HG02623 (cell line): Measurements from ENCODE around the gene TMEM218.
A peak's percentile ranks its signal among the peaks of the same experiment; 100 is the strongest.

Experiments used
- ATAC-seq: cut with Tn5 transposase; IDR thresholded peaks from one replicate; pipeline ENCODE4 v1.9.1; 2021; ENCODE audit warnings: moderate library complexity; ENCODE audit not compliant: unreplicated experiment

The TMEM218 gene

DNA sequence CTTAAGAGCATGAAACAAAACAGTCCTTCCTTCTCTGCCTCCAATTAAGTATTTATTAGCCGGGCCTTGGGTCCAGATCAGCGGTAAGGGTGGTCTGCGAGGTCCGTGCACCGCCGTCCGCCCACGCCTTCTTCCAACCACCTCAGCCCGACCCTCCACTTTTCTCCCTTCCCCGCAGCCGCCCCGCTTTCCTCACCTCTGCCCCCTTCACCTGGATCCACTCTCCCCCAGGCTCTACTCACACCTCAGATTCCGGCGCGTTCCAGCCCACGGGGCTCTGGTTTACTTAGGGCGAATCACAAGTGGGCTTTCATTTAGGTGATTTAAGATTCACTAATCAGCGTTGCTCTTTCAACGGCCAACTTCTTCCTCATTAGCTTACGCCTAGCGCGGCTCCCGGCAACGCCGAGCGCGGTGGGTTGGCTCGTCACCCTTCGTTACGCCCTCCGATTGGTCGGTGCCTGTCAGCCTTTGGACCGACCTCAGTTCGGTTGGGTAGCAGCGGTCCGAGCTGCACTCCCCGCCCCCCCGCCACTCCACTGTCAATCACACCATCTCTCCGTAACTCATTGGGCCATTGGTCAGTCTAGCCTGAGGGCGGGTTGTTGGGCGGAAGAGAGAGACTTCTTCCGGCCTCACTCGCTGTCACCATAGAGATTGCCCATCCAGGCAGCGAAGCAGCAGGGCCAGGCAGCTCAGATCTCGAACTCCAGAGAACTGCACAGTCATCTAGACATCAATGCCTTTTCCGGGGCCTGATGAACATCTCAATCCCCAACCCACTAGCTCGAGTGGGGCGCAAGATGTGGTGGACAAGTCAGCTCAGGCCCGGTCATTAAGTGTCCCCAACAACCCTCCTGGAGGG is at the start of gene TMEM218:
Gene TMEM218 (minus strand): TSS at position 284 of the 865 bp plus-strand sequence. CDS start 9,385 bp downstream, outside the sequence.
- ATAC-seq = peak; percentile 95

DNA sequence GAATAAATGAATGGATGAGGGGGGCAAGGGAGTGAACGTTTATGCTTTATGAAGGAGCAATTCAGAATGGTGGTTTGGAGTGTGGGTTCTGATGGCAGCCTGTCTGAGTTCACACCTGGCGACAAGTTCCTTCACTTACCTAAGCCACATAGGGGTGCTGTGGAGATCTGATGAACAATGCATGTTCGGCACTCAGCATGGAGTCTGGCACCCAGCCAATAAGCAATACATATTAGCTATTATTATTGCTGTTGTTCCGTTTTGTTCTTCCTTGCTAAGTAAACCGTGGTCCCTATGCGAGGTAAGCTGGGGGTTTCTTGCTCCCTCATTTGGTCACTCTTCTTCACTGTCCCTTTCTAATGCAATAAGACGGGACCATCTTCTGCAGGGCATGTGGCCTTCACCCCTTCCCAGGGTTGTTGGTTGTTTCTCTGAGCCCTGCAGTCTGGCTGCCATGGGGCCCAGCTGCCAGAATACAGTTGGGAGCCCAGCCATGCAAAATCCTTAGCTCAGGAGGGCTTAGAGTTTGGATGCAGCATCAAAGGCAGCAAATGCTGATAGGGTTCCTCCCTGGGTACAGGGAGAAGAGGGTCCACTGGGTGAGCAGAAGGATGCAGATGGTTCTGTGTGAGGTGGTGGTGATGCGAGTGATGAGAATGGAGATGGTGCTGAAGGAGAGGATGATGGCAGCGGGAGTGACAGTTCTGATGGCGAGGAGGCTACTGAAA is 46.7 kb upstream of the TMEM218 start:
- ATAC-seq = no peak

- no peak for ATAC-seq
These were observed 45.8 kb upstream of the TMEM218 start for GRCh38 chr11:125157118-125157733.

DNA sequence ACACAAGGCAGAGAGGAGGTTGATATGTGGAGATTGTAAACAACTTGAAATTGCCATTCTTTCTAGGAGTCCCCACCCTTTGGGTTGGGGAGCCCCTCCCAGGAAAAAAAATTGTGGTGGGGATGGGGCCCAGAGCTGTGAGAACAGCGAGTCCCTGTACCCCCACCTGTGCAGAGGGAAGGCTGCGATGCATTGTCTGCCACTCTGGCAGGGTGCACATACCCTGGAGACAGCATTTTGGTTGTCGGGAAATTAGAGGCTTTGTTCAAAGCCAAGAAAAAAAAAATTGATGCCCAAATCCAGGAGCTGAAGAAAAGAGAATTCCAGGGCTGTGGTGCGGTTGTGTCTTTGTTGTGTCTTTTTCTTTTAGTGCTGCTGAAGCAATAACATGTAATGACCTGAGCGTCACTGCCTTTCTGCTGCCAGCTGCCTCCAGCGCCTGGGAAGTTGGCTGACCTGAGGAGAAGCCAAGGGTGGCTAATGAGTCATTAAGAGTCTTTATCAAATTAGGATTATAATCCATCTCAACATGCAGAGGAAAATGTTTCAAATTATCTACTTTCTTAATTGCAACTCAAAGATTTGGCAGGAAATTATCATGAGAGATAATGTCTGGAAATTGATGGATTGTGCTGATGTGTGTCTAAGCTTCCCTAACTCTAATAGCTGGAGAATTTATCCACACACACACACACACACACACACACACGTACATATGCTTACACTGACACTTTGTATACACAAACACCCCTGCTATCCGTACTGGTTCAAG is 45.1 kb upstream of the TMEM218 start:
- ATAC-seq = no peak

DNA sequence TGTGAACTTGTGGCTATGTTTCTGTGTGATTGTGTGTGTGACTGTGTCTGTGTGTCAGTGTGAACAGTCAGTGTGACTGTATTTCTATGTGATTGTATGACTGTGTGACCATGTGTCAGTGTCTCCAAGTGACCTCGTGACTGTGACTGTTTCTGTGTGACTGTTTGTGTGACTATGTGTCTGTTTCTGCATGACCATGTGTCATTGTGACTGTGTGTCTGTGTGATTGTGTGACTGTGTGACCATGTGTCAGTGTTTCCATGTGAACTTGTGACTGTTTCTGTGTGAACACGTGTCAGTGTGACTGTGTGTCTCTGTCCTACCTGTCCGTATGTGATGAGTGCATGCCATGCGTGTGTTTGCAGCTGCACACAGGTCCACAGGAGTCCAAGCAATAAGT is 44.3 kb upstream of the TMEM218 start:
- ATAC-seq = no peak

GRCh38 chr11:125155100-125155444 is 43.6 kb upstream of the TMEM218 start:
- ATAC-seq = no peak

GRCh38 chr11:125154378-125155099 is 43.1 kb upstream of the TMEM218 start:
- no peak for ATAC-seq

GRCh38 chr11:125153837-125154236 is 42.4 kb upstream of the TMEM218 start:
- no peak for ATAC-seq

DNA sequence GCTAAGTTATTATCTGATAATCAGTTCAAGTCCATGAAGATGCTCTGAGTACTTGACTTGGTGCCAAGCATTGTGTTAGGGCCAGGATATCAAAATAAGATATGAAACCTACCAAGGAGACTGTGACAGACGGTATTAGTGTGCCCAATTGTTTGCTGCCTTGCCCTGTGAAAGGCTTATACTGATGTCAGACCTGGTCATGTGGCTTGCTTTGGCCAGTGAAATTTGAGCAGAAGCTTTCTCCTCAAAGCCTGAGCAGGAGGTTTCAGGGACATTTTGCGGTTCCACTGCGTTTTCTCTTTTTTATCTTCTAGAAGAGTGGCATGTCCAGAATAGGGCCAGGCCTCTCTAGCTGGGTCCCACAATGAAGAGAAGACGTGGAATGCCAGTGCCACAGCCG is 37.3 kb upstream of the TMEM218 start:
- no peak for ATAC-seq

DNA sequence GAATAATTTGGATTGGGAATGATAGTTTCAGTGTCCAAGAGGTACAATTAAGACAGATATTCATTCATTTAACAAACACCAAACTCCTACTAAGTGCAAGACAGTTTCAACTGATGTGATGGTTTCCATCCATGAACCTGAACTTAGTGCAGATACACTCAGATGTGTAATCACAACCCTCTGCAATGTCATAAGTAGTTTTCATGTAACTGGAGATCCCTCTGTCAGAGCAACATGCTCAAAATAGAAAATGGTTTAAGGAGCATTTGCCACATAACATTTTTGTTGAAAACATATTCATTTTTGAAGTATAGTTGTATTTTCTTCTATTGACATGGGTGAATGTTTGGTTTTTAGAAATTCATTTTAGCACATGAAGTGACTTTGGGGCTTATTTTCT is 36.6 kb upstream of the TMEM218 start:
- ATAC-seq = no peak

DNA sequence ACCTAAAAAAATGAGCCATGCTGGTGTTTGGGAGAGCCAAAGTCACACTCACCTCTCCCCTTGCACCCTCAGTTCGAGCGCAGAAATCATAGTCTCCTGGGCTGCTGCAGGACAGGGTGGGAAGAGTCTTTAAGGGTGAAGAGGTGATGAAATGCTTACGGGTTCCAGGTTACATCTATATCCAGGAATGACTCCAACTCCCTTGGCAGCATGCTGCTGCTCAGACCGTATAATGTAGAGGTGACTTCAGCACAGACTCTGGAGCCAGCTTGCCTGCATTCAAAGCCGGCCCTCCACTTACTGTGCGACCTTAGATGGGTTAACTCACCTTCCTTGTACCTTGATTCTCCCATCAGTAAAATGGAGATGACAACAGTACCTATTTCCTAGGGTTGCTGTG is 35.9 kb upstream of the TMEM218 start:
- no peak for ATAC-seq

GRCh38 chr11:125146232-125146631 is 34.8 kb upstream of the TMEM218 start:
- ATAC-seq = no peak

DNA sequence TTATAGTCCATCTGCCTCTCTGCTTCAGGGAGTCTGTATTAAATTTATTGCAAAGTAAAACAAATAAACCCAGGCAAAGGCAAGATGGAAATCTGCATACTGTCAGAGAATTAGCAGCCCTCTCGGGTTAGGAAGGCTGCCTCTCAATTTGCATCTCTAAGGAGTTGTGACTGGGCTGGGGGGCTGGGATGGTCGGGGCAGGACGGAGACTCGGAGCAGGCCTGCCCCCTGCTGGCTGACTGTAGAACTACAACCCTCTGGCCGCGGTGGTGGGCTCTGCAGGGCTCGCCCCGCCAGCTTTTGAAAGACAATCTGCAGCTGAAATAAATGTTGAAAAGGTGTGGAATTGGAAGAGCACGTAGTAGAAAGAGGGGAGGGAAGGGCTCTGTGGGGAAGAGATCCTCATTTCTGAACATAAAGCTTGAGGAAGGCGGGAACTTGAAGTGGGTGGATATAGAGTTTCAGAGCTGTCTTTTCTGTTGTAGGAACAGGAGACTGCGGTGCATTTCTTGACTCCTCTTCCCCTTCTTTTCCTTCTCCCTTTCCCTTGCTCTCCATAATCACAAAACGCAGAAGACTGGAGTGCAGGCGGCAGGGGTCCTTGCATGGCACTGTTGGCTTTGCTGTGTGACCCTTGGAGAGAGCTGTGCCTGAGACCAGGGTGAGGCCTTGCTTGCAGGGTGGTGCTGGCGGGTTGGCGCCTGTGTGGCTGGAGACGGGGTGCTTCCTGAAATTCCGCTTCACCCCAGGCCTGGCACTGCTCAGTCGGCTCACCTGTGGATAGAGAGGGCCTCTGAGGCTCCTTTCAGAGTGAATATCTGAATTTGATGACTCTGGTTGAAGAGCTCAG is 30.5 kb upstream of the TMEM218 start:
- ATAC-seq = peak; percentile 70

DNA sequence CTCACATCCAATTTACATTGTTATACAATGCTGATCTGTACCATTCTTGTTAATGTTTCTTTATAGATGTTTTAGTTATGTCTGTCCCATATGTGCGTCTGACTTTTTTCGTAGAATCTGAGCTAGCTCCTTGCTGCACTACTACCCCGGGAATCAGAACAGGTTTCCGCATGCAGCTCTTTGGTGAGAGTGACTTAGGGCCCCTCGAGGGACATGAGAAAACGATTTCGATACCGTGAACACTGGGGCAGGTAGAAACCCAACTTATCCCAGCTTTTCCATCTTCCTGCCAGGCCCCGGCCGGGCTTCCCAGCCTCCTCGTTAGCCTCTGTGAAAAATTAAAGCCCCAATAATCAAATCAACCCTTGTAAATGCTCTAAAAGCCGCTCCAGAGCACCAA is 29.8 kb upstream of the TMEM218 start:
- no peak for ATAC-seq

- ATAC-seq = no peak
These were observed 28.8 kb upstream of the TMEM218 start for GRCh38 chr11:125140233-125140632.

DNA sequence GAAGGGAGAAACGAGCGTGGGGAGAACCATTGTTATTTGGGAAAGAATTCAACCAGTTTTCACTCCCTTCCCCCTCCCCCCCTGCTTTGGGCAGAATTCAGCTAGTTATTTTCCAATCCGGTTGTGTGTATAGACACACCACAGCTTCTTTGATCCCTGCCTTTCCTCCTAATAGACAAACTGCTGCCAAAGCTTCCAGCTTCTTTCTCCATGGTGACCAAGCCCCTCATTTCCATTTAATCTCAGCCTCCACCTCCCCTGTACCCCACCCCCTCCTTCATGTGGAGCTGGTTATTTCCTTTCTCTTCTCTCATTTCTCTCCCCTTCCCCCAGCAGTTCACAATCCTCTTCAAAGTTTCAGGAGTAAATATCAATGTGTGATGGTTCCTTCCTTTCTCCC is 28.4 kb upstream of the TMEM218 start:
- ATAC-seq = no peak

GRCh38 chr11:125138966-125139365 is 27.5 kb upstream of the TMEM218 start:
- ATAC-seq = no peak

DNA sequence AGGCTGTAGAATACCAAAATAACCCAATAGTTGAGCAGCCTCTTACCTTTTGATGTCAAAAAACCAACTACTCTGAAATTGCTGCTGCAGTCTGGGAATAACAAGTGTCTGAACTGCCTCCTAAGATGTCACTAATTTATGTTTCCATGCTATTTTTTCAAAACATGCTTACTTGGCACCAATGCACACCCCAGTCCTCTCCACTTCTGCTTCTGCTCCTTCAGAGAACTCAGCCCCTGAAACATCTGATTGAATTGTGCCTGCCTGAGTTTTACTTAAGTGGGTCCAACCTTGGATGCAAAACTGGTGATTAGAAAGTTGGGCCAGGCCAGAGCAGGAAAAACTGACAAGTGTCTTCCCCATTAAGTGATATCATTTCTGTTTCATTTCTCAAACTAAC is 24.6 kb upstream of the TMEM218 start:
- ATAC-seq = no peak

GRCh38 chr11:125132596-125132995 is 21.2 kb upstream of the TMEM218 start:
- no peak for ATAC-seq

- no peak for ATAC-seq
These were observed 20.6 kb upstream of the TMEM218 start for GRCh38 chr11:125132071-125132470.
